ENCODE data around the gene SLC22A2. TPM values are rescaled to one million over a fixed set of nuclear protein-coding genes. Genes with fewer than 3 reads are reported as not detected.

The SLC22A2 gene
- total RNA-seq, 2 donors from 2014 or later: not detected

GRCh38 chr6:160178271-160178670 is 80.3 kb downstream of the SLC22A2 start:
- Mint-ChIP-seq H3K36me3 (ENCODE audit: insufficient read depth in 2 of 2) (no peaks in the 10 kb centered on the region), H3K9me3 (no peaks in the 10 kb centered on the region), H3K27ac (no peak overlapping the region), H3K4me1 (ENCODE audit: low read depth) (no peaks in the 10 kb centered on the region), H3K4me3 (no peak overlapping the region), H3K27me3 (ENCODE audit: low read depth) (peaks cover 29% of the 10 kb centered on the region)
- ATAC-seq (replicated peaks in 1 of 2) (no peak), DNase-seq (no peak)

- H3K9me3 Mint-ChIP-seq: no peaks in the 10 kb centered on the region
- peaks cover 27% of the 10 kb centered on the region for H3K27me3 Mint-ChIP-seq (ENCODE audit: low read depth)
- DNase-seq (no peak), ATAC-seq (replicated peaks in 1 of 2) (no peak)
- peak overlapping the region; percentile 64 for H3K27ac Mint-ChIP-seq
- H3K4me3 Mint-ChIP-seq: no peak overlapping the region
- no peaks in the 10 kb centered on the region for H3K4me1 Mint-ChIP-seq (ENCODE audit: low read depth)
- H3K36me3 Mint-ChIP-seq (ENCODE audit: insufficient read depth in 2 of 2): no peaks in the 10 kb centered on the region
Observed at GRCh38 chr6:160177220-160177619, 81.4 kb downstream of the SLC22A2 start.

DNA sequence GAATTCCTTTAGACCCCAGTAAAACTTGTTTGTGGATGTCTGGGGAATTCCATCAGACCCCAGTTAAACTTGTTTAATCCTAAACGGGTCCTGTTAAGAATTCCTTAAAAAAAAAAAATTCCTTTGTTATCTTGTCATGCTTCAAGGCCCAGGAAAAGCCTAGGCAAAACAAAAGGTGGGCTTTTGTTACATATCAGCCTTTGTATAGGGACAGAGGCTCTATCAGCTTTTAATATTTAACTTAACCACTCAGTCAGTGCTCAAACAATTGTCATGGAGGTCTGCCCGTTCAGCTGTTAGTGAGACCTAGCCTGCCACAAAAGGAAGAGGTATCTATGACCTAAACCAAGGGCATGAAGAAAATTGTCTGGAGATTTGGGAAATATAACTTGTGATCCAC is 83.9 kb downstream of the SLC22A2 start:
- no peak for DNase-seq
- Mint-ChIP-seq H3K27ac (no peak overlapping the region), H3K27me3 (ENCODE audit: low read depth) (peaks cover 26% of the 10 kb centered on the region), H3K36me3 (ENCODE audit: insufficient read depth in 2 of 2) (no peaks in the 10 kb centered on the region), H3K4me1 (ENCODE audit: low read depth) (no peaks in the 10 kb centered on the region), H3K9me3 (no peaks in the 10 kb centered on the region), H3K4me3 (no peak overlapping the region)
- ATAC-seq (replicated peaks in 1 of 2): no peak

- Mint-ChIP-seq H3K36me3 (ENCODE audit: insufficient read depth in 2 of 2) (no peaks in the 10 kb centered on the region), H3K9me3 (no peaks in the 10 kb centered on the region), H3K4me1 (ENCODE audit: low read depth) (no peaks in the 10 kb centered on the region), H3K27ac (no peak overlapping the region), H3K4me3 (no peak overlapping the region), H3K27me3 (ENCODE audit: low read depth) (peaks cover 26% of the 10 kb centered on the region)
- no peak for ATAC-seq (replicated peaks in 1 of 2)
- DNase-seq: no peak
Observed at GRCh38 chr6:160173806-160174527, 84.7 kb downstream of the SLC22A2 start.

DNA sequence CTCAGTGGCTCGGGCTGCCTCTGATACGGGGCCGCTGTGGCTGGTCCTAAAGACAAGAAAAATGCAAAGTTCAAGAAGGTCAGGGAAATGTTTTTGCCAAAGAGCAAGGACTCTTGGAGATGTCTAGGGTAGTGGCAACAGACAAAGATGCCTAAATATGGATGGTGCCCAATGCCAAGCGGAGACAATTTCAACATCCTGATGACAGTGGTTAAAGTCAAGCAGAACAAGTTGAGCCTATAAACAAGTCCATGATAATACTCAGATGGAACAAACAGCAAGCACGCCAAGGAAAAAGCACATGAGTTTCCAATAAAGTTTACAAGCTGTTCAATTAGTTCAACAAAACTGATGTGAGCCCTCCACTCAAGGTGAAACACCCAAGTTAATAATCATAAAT is 85.9 kb downstream of the SLC22A2 start:
- H3K27me3 Mint-ChIP-seq (ENCODE audit: low read depth): peaks cover 26% of the 10 kb centered on the region
- H3K36me3 Mint-ChIP-seq (ENCODE audit: insufficient read depth in 2 of 2): no peaks in the 10 kb centered on the region
- no peak overlapping the region for H3K27ac Mint-ChIP-seq
- H3K4me1 Mint-ChIP-seq (ENCODE audit: low read depth): no peaks in the 10 kb centered on the region
- no peak for DNase-seq
- H3K4me3 Mint-ChIP-seq: no peak overlapping the region
- H3K9me3 Mint-ChIP-seq: no peaks in the 10 kb centered on the region
- ATAC-seq (replicated peaks in 1 of 2): no peak

DNA sequence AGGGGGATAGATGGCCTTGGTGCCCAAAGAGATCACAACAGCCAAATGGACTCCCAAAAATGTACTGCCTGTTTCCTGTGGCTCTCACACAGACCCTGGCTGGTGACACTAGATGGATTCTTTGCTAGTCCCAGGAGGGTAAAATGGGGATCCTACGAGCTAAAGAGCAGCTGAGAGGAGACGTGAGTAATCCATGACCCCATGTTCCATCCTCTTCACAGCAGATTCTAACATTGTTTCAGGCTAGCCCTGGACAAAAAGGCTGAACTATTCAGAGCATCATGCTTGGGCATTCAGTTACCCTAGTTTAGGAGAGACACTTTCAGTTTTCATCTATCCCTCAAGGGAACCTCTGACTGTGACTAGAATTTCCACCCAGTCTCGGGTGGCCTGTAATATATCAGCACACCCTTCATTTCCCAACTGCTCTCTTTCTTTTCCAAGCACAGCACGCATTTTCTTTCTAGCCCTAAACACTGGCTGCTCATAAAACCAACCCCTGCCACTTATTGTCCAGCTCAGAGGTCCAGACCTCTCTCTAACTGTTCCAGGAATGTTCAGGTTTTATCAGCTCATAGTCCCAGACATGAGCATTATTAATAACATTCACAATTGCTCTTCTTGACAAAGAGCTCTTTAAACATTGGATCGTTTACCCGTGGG is 88.5 kb downstream of the SLC22A2 start:
- no peak overlapping the region for H3K4me3 Mint-ChIP-seq
- DNase-seq (no peak), ATAC-seq (replicated peaks in 1 of 2) (no peak)
- H3K36me3 Mint-ChIP-seq (ENCODE audit: insufficient read depth in 2 of 2): no peaks in the 10 kb centered on the region
- no peaks in the 10 kb centered on the region for H3K4me1 Mint-ChIP-seq (ENCODE audit: low read depth)
- no peak overlapping the region for H3K27ac Mint-ChIP-seq
- peaks cover 0 to 2% of the 10 kb centered on the region in 2 donors for H3K9me3 Mint-ChIP-seq
- peaks cover 14% of the 10 kb centered on the region for H3K27me3 Mint-ChIP-seq (ENCODE audit: low read depth)

- no peaks in the 10 kb centered on the region for H3K4me1 Mint-ChIP-seq (ENCODE audit: low read depth)
- ATAC-seq (replicated peaks in 1 of 2) (no peak), DNase-seq (no peak)
- H3K4me3 Mint-ChIP-seq: no peak overlapping the region
- H3K27me3 Mint-ChIP-seq (ENCODE audit: low read depth): peaks cover 9% of the 10 kb centered on the region
- peaks cover 0 to 3% of the 10 kb centered on the region in 2 donors for H3K9me3 Mint-ChIP-seq
- no peak overlapping the region for H3K27ac Mint-ChIP-seq
- no peaks in the 10 kb centered on the region for H3K36me3 Mint-ChIP-seq (ENCODE audit: insufficient read depth in 2 of 2)
Observed at GRCh38 chr6:160167604-160168399, 90.8 kb downstream of the SLC22A2 start.

Other genes with a start within 250 kb of the SLC22A2 start
- 1 to 10 TPM; 1.5 to 2.4 TPM for gene SLC22A1, start 137.0 kb downstream of the SLC22A2 start, total RNA-seq
- gene SLC22A3, start 89.6 kb upstream of the SLC22A2 start, total RNA-seq: not detected

Measured in activated T-cell treated with anti-CD3 and anti-CD28 coated beads, Interleukin-2, amount 50 U/mL, for 72 hours (primary cell).